ENCODE data around the gene NDEL1.

- no peak for TF ChIP-seq CTCF (IDR thresholded peaks at IDR 0.05; ENCODE audit: low read depth, low read length)
- no peak for TF ChIP-seq EZH2phosphoT487 (IDR thresholded peaks at IDR 0.05; ENCODE audit: low read depth)
Observed at GRCh38 chr17:8387914-8388651, 47.6 kb upstream of the NDEL1 start.
